AG09319 (cell line): Measurements from ENCODE around the gene FRMD4B.

Experiments
- DNase-seq: peaks from one replicate; pipeline ENCODE4 v3.0.0-alpha.2; 2010; ENCODE audit warnings: low read depth; ENCODE audit errors: extremely low read depth
- CTCF ChIP-seq: IDR thresholded peaks from 2 replicates; pipeline ENCODE4 v1.5.1; 2011; ENCODE audit warnings: low read depth, mild to moderate bottlenecking, inconsistent platforms, low read length, moderate library complexity

The FRMD4B gene

DNA sequence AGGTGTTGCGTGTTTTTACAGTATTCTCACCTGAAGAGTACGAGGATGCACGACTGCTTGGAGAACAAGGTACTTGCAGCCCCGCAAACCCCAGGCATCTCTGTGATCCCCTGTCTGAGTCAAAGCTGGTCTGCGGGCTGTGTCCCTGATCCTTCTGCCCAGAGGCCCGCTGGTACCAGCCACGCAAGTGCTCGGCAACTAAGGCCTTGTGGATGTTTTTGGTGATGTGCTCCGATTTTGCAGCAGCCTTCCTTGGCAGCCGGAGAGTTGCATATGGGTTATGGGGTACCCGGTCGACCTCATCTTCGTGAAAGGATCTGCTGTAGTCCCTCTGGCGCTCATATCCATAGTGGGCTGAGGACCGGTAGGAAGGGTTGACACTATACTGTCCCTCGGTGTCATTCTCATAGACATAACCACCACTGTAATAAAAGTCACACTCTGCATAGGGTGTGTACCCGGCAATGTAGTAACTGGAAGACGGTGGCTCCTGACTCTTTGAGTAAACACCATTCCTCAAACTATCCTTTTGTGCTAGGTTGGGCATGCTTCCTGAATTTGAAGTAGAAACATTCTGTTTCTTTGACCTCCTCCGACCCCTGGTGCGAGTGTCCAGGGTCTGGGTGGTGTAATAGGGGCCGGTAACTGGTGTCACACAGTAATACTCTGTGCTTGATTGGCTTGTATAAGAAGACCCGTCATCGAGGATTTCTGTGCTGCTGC lies 204.9 kb downstream of the FRMD4B start:
- no peak for DNase-seq
- TF ChIP-seq CTCF: no peak

DNA sequence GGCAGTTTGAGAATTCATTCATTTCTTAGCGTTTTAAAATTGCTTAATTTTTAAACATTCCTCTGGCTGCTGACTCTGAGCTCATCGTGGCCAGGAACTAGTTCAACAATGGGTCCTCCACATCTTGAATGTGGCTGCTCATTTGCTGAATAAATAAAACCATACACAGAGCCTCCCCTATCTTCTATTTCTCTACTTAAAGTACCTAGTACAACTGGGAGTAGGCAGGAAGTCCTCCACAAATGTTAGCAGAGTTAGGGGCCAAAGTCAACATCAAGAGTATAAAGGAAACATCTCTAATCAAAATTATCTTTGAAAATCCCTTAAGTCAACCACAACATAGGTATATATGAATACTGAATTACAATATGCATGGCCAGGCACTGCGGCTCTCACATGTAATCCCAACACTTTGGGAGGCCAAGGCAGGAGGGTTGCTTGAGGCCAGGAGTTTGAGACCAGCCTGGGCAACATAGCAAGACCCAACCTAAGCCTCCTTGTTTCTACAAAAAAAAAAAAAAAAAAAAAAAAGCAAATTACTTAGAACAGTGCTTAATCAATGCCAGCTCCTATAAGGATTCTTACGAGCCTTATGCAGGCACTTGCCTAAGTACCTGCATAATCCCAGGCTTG lies 206.0 kb downstream of the FRMD4B start:
- no peak for TF ChIP-seq CTCF
- no peak for DNase-seq

DNA sequence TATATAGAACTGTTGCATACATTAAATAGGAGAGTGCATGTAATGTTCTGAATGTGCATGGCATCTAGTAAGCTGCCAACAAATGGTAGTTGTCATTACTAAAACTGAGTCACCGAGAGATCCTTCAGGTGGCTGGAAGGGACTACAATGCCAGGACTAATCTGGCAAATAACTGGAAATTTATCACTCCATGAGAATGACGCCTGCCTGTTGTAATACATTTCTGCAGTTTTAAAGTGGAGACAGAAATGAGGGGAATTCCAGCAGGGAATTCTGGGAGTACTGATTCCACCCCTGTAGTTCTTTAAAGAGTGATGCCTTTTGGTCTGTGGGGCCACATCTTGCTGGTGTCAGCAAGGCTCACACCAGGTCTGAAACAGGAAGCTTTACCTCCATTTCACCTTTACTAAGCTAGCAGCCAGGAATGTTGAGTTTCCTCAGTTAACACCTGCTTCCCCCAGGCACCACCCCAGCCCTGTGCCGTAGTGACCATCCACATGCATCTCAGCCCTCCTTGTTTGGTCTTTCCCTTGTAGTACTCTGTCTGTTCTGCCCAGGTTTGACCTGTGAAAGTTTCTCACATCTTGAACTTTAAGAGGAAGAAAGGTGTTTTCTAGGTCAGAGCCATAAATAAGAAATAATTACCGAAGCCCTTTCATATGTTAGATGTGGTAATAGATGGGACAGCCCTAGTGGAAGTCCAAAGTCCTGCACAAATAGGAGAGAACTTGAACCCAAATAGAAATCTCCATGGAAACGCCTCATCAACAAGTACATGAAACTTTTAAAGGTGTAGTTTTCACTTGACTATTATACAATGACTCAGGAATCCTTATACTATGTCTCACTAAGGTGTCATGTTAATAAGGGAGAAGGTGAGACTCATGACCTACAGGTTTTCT lies 206.8 kb downstream of the FRMD4B start:
- no peak for DNase-seq
- TF ChIP-seq CTCF: no peak

DNA sequence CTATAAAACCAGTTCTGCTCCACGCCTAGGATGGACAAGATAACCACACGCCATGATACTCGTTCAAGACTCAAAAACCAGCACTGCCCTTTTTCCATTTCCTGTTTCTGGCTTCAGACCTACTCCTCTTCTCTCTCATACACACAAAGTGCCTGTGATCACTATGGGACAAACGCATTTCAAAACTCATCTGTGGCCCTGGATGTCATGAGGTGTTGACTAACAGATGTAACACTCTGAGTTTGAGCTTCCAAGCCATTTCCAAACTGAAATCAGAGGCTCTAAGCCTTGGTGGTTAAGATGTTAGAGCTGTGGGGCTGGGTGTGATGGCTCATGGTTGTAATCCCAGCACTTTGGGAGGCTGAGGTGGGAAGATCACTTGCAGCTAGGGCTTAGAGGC lies 207.8 kb downstream of the FRMD4B start:
- TF ChIP-seq CTCF: no peak
- no peak for DNase-seq

DNA sequence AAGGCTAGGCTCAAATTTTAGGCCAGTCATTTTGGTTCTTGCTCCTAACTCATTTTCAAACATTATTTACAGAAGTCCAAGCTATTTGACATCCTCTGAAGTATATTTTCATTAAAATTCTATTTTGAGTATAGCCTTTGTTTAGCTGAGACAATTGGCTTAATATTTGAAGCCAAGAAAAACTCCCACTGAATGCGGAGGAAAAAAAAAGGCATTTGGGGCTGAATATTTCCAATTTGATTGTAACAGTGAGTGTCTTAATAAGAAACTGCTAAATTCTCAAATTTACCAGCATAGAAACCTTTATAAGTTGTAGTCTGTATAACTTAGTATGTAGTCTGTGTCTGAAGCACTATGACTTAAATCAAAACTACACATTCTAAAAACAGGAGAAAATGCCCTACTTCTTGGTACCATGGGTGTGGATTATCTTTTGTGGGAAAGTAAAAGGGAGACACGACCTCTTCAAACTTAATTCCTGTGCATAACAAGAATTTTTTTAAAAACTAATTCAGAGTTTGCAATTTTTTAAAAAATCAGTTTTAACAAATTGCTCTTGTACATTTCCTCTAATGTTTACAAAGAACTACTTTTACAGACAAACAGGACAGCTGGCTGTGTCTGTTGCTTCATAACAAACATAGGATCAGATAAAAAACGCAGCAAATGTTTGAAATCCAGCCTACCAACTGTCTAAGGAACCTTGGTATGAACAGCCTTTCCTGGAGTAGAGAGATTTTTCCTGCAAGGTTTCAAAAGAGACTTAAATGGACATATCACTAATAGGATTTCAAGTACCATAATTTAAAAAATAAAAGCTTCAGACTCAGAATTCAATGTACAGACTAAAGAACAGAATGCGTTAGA lies 210.8 kb downstream of the FRMD4B start:
- no peak for TF ChIP-seq CTCF
- DNase-seq: no peak

DNA sequence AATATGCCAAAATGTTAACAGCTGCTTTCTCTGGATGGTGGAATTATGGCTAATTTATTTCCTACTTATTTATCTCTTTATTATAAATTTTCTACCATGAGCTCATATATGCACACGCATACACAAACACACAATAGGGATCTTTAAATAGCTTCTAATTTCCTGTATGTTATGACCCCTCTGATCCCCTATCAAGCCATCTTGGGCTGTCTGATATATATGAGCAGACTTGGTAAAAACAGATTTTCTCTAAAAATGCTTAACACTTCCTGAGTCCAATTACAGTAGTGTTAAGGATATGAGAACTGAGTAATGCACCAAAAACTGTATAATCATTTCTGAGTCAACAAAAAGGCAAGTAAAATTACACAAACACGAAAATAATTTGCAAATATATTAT lies 211.4 kb downstream of the FRMD4B start:
- no peak for DNase-seq
- TF ChIP-seq CTCF: no peak
